GM18858 (cell line): ENCODE data around the gene TCF12.

ENCODE experiments used
- ATAC-seq: cut with Tn5 transposase; IDR thresholded peaks from one replicate; pipeline ENCODE4 v1.9.1; 2021; ENCODE audit not compliant: unreplicated experiment

Gene TCF12

DNA sequence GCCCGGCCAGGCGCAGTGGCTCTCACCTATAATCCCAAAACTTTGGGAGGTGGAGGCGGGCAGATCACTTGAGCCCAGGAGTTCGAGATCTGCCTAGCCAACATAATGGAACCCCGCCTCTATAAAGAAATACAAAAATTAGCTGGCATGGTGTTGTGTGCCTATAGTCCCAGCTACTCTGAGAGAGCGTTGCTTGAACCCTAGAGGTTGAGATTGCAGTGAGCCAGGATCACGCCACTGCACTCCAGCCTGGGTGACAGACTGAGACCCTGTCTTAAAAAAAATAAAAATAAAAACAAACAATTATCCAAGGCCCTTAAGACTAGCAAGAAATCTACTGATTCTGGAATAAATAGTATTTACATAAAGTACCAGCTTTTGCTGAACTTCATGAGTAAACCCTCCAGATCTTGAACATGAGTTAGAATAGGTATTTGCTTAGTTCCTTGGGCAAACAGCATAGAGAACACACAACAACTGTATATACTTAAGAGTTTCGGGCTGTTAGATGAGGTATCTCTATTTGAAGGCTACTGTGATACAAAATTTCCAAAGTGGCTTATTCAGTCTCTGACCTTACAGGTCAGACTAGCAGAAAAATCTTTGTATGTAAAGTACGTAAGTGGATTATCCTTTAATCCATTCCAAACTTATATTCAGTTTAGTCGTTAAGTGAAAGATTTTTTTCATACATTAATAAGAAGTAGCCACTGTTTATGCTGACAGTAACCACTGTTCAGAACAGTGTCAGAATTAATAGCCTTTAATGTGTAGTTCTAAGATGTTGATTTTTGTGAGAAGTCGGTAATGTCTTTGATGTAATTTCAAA lies 286.8 kb downstream of the TCF12 start:
- no peak for ATAC-seq

DNA sequence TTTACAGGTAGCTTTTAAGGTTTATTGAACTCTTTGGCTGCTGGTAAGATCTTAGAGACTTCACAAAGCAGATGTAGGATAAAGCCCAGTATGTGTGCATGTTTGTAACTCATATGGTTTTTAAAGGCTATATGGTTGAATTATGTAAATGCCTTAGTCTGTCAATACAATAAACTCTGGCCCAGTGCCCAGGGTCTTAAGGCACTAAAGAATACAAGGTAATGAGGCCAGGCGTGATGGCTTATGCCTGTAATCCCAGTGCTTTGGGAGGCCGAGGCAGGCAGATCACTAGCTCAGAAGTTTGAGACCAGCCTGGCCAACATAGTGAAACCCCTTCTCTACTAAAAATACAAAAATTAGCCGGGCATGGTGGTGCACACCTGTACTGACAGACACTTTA lies 287.6 kb downstream of the TCF12 start:
- no peak for ATAC-seq

DNA sequence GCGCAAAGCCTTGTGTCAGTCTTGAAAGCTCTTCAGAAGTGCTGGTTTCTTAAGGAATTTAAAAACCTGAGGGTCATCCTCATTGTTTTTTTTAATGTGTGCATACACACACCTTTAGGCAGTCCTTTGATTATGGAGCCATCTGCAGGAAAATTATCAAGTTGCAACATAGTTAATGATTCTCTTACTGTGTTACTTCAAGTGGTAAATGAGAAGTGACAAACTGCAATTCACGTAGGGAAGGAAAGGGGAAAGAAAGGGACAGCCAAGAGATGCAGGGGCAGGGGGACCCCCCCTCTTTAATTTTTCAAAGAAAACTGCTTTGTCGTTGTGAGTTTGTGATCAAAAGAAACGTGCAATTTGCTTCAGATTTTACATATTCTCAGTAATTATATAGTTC lies 295.4 kb downstream of the TCF12 start:
- no peak for ATAC-seq

DNA sequence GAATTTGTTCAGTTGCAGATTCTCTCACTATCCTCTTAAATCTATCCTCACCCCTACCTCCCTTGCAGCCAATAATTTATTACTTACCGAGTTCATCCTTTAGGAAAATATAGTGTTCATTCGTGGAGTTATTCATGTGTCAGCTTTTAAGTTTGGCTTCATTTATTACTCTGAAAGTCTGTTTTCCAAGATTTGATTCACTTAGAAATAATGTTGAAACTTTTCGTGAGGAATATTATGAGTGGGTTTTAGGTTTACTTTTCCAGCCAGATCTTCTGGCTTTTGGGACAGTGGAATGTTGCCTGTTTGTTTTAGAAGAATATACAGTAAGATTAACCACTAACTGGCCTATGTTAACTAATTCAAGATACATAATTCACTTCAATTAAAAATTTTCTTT lies 296.9 kb downstream of the TCF12 start:
- no peak for ATAC-seq

DNA sequence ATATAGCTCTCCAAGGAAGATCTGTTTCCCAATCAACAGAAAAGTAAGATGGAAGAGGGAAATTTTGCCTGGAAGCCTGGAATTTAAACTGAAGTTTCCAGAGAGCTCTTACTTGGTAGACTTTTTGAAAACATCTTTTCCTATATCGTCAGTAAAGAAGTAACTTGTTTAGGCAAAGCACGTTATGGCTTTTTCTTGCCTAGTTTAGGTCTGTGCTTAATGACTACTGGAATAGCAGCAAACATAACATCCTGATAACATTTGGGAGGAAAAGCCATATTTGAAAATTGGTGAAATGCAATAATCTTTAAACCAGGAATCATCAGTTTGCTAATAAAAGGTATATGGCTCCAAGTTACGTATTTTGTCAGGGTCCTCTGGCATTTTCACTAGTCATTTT lies 297.4 kb downstream of the TCF12 start:
- no peak for ATAC-seq

DNA sequence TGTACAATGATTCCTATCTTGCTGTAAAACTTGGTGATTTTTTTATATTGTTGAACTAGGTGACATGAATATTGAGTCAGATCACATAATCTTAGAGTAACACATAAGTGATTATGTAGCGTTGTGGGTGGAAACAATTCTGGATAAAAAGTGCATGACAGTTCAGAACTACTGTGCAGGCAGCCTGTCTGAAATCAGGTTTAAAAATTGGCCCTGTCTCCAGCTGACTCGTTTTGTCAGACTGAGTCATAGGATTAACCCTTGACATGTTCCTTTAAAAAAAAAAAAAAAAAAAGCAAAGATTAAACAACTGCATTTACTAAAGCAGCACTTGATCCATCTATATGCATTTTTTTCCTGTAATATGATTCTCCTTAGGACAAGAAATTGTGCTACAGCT lies 297.8 kb downstream of the TCF12 start:
- no peak for ATAC-seq

DNA sequence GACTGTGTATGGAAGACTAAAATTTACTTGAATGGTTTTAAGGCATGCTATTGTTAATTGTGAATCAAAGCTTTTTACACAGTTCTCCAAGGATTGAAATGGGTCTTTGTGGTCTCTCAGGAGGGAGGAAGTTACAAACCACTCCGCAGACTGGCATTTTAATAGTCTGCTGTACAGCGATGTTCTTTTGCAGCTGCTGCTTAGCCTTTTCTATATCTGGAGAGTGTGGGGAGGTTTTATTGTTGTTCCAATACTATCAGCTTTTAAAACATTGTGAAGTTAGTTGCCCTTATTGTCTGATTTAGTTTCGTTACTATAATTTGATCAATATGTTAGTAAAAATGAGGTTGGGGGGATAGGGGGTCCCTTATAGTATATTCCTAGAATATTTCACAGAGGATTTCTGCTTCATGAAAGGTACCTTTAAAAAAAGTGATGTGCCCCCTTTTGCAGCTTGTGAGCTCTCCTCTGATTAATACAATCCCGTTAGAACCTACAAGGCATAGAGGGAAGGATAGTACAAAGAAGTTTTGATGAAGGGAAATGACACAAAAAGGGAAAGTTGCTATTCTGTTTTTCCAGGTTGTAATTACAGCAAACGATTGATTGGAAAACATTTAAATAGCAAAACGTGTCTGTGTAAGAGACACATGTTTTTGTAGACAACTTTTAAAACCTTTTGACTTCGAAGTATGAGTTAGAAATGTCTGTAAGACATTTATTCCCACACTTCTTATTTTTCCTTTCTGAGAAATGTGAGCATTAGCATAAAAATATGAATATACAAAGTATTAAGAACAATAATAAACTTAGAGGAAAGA lies 299.5 kb downstream of the TCF12 start:
- no peak for ATAC-seq

DNA sequence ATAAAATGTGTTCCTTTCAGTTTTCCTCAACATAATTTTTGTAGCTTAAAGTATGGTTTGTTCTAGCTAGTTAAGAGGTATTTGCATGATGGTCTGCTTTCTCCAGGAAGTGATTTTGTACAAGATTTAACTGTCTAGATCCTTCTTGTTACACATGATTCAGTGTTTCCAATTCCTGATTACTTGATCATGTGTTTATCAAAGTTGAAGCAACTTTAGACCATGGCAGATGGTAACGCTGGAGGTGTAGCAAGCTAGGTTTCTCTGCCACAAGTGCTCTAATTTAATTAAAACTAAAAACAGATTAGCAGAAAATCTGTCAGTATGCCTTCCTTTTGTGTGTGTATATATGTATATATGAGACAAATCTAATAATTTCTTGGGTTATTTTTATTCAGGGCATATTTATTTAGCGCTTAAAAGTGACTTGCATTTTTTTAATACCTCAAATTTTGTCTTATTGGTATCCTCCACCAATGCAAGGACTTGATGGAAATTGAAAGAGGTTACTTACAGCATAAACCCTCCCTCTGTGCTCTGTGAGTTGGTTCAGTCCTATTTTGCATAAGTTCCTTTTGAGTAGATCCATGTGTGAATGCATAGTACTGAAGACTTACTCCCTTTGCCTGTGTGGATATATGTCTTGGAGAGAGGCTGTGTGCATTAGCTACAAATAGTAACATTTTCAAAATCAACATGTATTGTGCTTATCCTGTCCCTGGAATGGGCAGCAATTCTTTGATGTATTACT lies 300.6 kb downstream of the TCF12 start:
- no peak for ATAC-seq

DNA sequence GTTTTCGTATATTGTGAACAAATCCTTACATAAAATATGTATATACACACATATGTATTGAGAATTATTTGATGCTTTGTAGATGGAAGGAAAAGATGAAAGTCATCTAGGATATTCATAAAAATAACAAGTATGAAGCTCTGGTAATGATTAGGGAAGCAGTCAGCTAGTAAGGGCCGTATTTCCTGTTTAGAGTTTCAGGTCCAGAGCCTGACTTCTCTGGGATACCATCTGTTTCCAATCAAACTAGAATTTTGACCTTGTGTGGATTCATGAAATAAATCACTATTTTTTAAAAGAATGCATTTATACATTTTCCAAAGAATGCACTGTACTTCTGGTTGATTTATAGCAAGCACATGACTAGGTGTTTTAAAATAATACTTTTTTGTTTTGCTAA lies 301.8 kb downstream of the TCF12 start:
- no peak for ATAC-seq

DNA sequence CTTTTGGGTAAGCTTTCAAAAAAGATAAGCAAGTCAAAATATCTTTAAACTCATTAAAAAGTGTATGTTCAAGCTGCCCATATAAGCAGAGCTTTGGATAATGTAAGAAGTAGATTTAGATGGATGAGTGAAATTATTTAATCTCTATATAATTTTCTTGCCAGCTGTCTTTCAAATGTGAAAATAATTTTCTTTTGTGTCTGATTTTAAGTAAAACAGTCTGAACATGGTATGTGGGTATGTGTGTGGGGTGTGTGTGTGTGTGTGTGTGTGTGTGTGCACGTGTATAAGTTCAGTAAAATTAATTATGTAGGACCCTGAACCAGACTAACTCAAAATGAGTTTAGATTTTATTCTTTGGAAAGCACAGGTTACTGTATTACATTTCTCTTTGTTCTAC lies 302.7 kb downstream of the TCF12 start:
- ATAC-seq: no peak

DNA sequence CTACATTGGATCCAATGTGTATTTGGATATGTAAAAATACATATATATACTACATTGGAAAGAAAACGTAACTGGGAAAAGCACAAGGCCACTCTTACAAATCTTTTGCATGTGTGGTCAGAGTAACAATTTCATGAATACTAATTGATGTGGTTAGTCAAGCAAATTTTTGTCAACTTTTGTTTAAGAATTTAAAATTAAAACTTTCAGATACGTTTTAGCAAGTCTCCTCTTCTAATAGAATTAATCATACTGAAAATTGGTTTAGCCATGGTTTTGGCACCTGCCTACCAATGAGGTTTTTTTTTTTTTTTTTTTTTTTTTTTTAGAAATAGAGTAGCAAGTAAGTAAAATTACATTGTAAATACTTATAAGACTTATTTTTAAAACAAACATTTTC lies 304.9 kb downstream of the TCF12 start:
- ATAC-seq: no peak

DNA sequence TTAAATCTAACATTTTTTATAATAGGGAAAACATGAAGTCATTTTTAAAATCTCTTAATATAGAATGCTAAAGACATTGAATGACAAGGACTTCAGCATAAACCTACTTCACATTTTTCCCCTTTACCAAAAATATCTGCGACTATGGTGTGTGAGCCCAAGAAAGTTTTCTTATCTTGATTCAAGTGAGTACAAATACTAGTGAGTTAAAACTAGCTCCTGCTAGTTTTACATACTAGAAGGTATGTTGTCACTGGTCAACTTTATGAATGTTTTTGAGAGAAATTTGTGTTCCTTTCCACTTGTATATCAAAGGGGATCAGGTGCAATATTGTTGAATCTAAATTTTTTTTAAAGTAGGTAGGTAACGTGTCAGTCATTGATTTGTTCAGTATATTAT lies 305.4 kb downstream of the TCF12 start:
- ATAC-seq: no peak

DNA sequence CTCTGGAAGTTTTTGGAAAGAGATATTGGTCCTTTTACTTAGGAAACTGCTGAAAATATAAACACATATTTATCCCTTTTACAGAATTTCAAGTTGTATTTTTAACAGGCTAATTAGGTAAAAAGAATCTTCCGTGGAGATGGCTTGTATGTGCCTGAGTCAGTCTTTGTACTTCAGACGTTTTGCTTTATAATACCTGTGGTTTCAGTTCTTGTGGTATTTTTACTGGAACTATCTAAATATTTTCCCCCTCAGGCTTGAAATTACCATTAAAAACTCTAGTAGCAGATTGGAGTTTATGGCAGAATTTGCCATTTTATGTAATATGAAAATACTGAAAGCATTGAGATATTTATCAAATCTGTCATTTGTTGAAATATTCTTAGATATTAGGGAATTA lies 306.2 kb downstream of the TCF12 start:
- no peak for ATAC-seq

DNA sequence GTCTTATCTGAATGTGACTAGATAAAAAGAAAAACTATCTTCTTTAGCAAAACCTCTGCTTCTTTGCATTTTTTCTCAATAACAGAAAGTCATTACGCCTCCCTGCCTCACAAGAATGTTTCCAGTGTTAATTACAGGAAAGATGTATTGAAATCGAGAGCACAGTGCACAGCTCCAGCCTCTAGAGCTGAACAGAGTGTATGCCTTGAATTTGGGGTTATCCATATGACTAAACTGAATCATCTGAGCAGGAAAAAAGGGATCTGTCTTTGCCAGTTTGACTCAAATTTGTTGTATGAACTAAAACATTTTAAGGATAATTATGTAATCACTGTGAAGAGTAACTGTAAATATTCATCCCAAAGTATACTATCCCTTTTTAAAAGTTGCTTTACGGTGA lies 308.7 kb downstream of the TCF12 start:
- no peak for ATAC-seq

DNA sequence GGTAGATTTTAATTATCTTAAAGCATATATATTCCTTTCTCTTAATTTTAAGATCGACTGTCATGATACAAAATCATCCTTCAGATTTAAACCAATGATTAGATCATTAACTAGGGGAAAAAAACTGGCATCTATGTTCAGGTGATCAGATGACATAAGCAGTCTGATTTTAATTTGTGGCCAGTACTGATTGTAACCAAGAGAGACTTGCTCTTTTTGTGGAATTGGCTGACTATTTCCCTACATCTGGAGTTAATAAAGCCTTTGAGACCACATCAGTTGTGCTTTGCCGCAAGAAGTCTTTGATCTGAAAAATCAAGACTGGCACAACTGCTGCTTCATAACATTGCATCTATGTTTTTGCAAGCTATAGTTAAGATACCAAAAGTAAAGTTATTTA lies 309.5 kb downstream of the TCF12 start:
- no peak for ATAC-seq

DNA sequence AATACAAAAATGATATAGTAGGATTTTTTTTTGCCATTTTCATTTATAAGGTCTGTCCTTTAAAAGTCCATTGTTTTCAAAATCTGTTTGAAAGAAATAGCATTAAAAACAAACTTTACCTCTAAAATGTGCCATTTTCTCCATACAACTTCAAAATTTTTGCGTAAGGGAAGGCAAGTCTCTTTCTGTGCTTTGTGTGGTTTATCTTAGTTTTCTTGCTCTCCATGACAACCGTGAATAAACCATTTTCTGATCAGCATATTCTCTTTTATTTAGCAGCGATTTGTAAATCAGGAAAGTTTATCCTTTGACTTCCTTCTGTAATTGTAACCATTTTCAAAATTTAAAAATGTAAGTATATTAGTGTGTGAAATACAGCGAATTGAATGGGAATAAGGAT lies 310.0 kb downstream of the TCF12 start:
- ATAC-seq: no peak

DNA sequence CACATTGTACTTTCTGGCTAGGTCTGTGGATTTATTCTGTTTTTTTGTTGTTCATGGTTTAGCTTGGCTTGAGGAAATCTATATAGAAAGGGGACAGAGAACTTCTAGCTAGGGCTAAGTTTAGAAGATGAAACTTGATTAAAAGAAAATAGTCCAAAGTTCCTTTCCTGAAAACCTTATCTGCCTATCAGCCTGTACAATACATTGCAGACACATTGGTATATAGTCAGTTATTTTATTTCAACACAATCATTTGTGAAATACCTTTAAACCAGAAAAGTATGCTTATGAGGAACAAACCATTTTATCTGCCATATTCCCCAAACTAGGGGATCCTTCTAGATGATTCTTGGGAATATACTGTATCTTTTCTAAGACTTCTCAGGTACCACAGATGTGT lies 310.6 kb downstream of the TCF12 start:
- no peak for ATAC-seq

DNA sequence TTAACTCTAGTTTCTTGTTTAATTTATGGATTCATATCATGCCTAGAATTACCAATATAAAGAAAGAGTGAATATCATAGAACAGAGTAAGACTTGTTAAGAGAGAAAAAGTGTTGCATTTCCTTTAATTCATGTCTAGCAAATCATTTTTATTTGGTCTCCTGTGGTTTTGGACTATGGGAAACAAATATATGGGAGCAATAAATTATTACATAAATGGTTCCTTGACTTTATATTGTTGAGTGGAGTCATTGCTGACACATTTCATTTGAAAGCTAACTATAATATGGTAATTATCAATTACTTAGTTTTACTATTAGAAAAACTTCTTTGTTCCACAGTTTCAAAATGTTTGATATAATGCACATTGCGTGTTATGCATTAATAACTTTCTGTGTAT lies 313.1 kb downstream of the TCF12 start:
- no peak for ATAC-seq

DNA sequence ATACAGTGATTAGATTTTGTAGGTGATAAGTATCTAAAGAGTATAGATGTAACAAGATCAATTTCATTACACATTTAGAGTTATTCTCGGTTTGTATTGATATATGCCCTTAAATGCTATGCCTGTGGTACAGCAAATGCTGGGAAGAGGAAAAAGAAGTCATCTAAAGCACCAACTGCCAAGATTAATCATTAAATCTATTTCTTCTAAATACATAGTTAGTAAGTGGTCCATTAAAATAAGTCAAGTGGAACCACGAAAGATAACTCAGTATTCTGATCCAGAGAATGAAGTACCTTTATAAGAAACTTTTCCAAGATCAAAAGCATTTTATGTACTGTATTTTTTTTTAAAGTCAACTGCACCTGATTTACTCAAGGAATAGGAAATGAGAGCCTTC lies 315.7 kb downstream of the TCF12 start:
- no peak for ATAC-seq

DNA sequence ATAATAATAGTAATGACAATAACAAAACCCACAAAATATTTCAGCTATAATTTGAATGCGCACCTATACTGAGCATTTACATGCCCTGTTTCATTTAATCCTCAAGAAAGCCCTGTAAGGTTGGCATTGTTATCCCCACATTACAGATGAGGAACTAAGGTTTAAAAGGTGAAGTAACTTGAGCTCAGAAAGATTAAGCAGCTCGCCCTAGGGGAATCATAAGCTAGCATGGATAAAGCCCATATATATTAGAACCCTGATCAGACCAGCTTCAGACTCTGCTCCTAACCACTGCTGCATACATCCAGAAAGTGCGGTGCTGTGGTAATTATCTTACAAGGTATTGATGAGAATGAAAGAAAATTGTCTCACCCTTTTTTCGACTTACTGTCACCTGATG lies 316.7 kb downstream of the TCF12 start:
- ATAC-seq: no peak

DNA sequence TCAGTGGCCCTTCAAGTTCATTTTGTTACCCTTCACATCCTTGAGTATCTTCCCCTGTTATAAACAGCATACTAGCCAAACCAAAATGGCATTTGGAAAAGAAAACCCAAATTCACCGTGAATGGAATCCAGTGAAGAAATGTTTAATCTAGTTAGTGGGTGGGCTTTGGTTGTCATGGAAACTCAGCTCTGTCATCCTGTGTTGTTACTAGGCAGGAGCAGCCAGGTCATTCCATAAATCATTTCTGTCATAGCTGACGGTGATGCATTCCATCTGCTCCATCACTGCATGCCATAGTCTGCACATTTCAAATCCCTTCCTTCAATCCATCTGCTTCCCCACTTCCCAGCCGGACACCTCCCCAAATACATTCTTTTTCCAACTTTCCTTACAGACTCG lies 317.4 kb downstream of the TCF12 start:
- ATAC-seq: no peak
